ENCODE results near the gene RASGRF2.
"Not testable (repeated sequence)": the region's sequence is repeated elsewhere in the genome, so short reads cannot be mapped to it uniquely, and the experiment has no call there.

RASGRF2 gene

DNA sequence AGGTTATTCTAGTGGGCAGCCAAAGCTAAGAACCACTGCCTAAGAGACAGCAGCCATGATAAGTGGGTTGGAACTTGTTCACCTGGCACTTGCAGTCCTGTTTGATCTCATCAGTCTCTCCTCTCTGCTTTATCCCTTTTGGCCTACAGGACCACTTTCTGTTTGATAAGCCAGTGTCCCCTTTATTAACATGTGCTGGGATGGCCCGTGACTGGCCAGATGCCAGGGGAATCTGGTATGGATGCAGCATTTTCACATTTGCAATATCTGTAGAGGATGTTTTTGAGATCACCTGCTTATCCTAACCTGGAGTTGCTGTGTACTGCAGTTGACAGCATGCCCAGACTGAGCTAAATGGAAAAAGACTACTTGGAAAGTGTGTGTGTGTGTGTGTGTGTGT lies 296.6 kb downstream of the RASGRF2 start:
- no peak for DNase-seq (ENCODE audit: low read depth)
- TF ChIP-seq, protein P1, sequence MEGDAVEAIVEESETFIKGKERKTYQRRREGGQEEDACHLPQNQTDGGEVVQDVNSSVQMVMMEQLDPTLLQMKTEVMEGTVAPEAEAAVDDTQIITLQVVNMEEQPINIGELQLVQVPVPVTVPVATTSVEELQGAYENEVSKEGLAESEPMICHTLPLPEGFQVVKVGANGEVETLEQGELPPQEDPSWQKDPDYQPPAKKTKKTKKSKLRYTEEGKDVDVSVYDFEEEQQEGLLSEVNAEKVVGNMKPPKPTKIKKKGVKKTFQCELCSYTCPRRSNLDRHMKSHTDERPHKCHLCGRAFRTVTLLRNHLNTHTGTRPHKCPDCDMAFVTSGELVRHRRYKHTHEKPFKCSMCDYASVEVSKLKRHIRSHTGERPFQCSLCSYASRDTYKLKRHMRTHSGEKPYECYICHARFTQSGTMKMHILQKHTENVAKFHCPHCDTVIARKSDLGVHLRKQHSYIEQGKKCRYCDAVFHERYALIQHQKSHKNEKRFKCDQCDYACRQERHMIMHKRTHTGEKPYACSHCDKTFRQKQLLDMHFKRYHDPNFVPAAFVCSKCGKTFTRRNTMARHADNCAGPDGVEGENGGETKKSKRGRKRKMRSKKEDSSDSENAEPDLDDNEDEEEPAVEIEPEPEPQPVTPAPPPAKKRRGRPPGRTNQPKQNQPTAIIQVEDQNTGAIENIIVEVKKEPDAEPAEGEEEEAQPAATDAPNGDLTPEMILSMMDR (IDR thresholded peaks at IDR 0.05; ENCODE audit: low read depth, low read length, missing control alignments) = no peak
- no peak overlapping the region for H3K4me3 ChIP-seq (ENCODE audit: low read depth, low read length)

DNA sequence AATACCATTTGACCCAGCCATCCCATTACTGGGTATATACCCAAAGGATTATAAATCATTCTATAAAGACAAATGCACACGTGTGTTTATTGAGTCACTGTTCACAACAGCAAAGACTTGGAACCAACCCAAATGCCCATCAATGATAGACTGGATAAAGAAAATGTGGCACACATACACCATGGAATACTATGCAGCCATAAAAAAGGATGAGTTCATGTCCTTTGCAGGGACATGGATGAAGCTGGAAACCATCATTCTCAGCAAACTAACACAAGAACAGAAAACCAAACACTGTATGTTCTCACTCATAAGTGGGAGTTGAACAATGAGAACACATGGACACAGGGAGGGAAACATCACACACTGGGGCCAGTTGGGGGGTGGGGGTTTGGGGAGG lies 302.6 kb downstream of the RASGRF2 start:
- H3K4me3 ChIP-seq (ENCODE audit: low read depth, low read length); DNase-seq (ENCODE audit: low read depth): not testable (repeated sequence)

DNA sequence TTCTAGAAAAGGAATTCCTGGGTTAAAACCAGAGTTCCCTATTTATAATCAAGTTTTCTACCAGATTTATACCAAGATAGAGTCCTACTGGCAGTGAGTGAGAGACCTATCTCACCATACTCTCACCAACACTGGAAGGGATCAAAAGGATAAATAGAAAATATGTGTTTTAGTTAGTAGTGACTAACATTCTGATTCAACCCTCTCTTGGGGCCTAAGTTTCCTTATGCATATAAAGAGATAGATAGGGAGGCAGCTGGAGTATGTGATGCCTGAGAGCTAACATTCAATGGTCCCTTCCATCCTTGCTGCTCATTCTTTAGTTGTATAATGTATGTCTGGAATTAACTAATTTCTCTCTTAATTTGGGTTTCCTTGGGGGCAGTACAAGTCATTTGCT lies 304.9 kb downstream of the RASGRF2 start:
- TF ChIP-seq, protein P1 (IDR thresholded peaks at IDR 0.05; ENCODE audit: low read depth, low read length, missing control alignments) = no peak
- H3K4me3 ChIP-seq (ENCODE audit: low read depth, low read length) = no peak overlapping the region
- DNase-seq (ENCODE audit: low read depth) = no peak

DNA sequence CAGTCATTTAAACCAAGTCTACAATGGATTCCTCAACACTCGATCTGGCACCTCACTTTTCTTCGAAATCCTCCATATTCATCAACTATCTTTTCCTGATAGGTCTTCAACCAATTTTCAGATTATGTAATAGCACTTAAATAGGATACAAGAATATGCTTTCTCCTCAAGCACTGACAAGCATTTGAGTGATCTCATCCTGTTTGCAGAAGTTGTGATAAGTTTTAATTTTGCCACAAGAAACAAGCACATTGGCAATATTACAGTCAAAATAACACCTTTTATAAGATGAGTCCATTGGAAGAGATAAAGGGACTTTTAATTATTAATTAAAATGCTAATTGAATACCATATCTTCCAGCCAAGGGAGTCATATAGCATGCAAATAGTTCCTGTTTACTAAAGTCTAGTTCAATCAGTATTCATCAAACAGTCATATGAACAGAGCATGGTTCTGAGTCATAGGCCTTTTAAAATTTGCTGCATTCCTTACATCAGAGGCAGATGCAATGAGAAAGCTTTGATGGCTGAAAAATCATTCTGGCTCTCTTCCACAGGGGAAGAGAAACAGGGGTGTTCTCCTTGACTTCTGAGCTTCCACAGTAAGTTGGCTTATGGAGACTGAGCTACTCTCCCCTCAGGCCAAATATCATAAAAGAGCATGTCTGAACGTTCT lies 308.5 kb downstream of the RASGRF2 start:
- TF ChIP-seq, protein P1 (IDR thresholded peaks at IDR 0.05; ENCODE audit: low read depth, low read length, missing control alignments) = no peak
- H3K4me3 ChIP-seq (ENCODE audit: low read depth, low read length) = no peak overlapping the region
- no peak for DNase-seq (ENCODE audit: low read depth)

DNA sequence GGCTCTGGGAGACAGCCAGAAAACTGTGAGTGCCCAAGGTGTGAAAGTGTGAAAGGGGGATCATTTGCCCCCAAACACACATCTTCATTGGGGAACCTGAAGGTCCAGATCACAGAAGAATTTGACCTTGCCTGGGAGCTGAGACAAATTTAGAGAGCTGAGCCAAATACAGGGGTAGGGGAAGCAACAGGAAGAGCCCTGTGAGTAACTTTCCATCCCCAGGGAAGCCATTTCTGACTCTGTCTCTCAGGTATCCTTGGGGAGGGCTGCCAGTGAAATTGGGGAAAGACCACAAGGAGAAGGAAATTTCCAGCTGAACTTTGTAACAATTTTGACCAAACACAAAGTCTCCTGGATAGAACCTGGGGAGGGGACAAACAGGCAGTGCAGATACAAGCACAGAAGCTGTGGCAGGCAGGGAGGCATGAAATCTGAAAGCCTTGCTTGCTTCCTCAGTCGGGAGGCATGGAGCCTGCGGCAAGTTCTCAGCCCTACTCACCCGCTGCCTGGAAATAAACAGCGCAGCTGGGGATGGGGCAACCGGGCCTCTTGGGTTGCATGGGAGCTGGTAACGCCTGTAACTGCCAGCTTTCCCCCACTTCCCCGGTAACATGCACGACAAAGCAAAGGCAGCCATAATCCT lies 309.7 kb downstream of the RASGRF2 start:
- DNase-seq (ENCODE audit: low read depth) = no peak
- TF ChIP-seq, protein P1 (IDR thresholded peaks at IDR 0.05; ENCODE audit: low read depth, low read length, missing control alignments) = no peak
- H3K4me3 ChIP-seq (ENCODE audit: low read depth, low read length) = no peak overlapping the region

DNA sequence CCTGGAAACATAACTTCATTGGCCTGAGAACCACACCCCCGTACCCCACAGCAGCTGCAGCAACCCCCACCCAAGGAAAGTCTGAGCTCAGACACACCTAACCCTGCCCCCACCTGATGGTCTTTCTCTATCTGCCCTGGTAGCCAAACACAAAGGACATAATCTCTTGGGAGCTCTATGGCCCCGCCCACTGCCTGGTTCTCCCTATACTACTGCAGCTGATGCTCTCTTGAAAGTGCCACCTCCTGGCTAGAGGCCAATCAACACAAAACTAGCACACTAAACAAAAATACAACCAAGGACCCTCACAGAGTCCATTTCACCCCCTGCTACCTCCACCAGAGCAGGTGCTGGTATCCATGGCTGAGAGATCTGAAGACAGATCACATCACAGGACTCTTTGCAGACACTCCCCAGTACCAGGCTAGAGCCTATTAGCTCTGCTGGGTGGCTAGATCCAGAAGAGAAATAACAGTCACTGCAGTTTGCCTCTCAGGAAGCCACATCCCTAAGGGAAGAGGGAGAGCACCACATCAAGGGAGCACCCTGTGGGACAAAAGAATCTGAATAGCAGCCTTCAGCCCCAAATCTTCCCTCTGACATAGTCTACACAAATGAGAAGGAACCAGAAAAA lies 310.3 kb downstream of the RASGRF2 start:
- H3K4me3 ChIP-seq (ENCODE audit: low read depth, low read length); DNase-seq (ENCODE audit: low read depth): not testable (repeated sequence)
